Measurements from ENCODE around the gene BFAR.

Gene BFAR

GRCh38 chr16:14632693-14633569 is at the start of gene BFAR:
Gene BFAR (plus strand): TSS chr16:14632951. CDS start chr16:14644347, 11,396 bp downstream.
- peak within 1 kb of the TSS; percentile 93 for H3K4me2 ChIP-seq (ENCODE audit: low read length)
- H3K27ac ChIP-seq (ENCODE audit: low read depth, low read length): peak within 1 kb of the TSS; percentile 79
- H3K4me3 ChIP-seq (ENCODE audit: low read length): peak within 1 kb of the TSS; percentile 99
- H3K36me3 ChIP-seq (ENCODE audit: control insufficient read depth, low read length): peaks cover 60% of the 10 kb centered on the region
- no peaks in the 10 kb centered on the region for H3K27me3 ChIP-seq (ENCODE audit: control insufficient read depth, low read length)
- H3K4me1 ChIP-seq (ENCODE audit: control insufficient read depth, low read length): peaks cover 48% of the 10 kb centered on the region
- H3F3A ChIP-seq (ENCODE audit: control insufficient read depth, insufficient read depth): peaks cover 6% of the 10 kb centered on the region; the same call in 1 of the 2 replicates
- peaks cover 87% of the 10 kb centered on the region for H3K79me2 ChIP-seq (ENCODE audit: control insufficient read depth, low read length)
- no peaks in the 10 kb centered on the region for H3K9me2 ChIP-seq (replicated peaks; ENCODE audit: control insufficient read depth, low read length)
- TF ChIP-seq EZH2phosphoT487 (IDR thresholded peaks at IDR 0.05; ENCODE audit: borderline replicate concordance, low read length) (no peak), CTCF (IDR thresholded peaks at IDR 0.05; ENCODE audit: low read depth, low read length, poor library complexity, severe bottlenecking) (no peak)
- H4K20me1 ChIP-seq (ENCODE audit: control insufficient read depth, insufficient read depth, low read depth, low read length): peaks cover 29% of the 10 kb centered on the region
- no peaks in the 10 kb centered on the region for H3K9me3 ChIP-seq (ENCODE audit: control insufficient read depth, insufficient read depth, low read length)

GRCh38 chr16:14585287-14585686 is 47.5 kb upstream of the BFAR start:
- H3K4me3 ChIP-seq (ENCODE audit: low read length): no peak overlapping the region
- H3K4me2 ChIP-seq (ENCODE audit: low read length): no peak overlapping the region
- H3K79me2 ChIP-seq (ENCODE audit: control insufficient read depth, low read length): peaks cover 37% of the 10 kb centered on the region
- H4K20me1 ChIP-seq (ENCODE audit: control insufficient read depth, insufficient read depth, low read depth, low read length): 0 out of 2 replicates have a peak, but pooled peaks cover 3% of the 10 kb centered on the region
- 0 out of 2 replicates have a peak, but pooled peaks cover 2% of the 10 kb centered on the region for H3F3A ChIP-seq (ENCODE audit: control insufficient read depth, insufficient read depth)
- H3K27ac ChIP-seq (ENCODE audit: low read depth, low read length): no peak overlapping the region
- peaks cover 98% of the 10 kb centered on the region for H3K36me3 ChIP-seq (ENCODE audit: control insufficient read depth, low read length)
- no peaks in the 10 kb centered on the region for H3K9me2 ChIP-seq (replicated peaks; ENCODE audit: control insufficient read depth, low read length)
- no peaks in the 10 kb centered on the region for H3K9me3 ChIP-seq (ENCODE audit: control insufficient read depth, insufficient read depth, low read length)
- no peaks in the 10 kb centered on the region for H3K27me3 ChIP-seq (ENCODE audit: control insufficient read depth, low read length)
- TF ChIP-seq CTCF (IDR thresholded peaks at IDR 0.05; ENCODE audit: low read depth, low read length, poor library complexity, severe bottlenecking): no peak
- no peak for TF ChIP-seq EZH2phosphoT487 (IDR thresholded peaks at IDR 0.05; ENCODE audit: borderline replicate concordance, low read length)
- H3K4me1 ChIP-seq (ENCODE audit: control insufficient read depth, low read length): peaks cover 28% of the 10 kb centered on the region

GRCh38 chr16:14586637-14587305 is 46.0 kb upstream of the BFAR start:
- 0 out of 2 replicates have a peak, but pooled peaks cover 3% of the 10 kb centered on the region for H4K20me1 ChIP-seq (ENCODE audit: control insufficient read depth, insufficient read depth, low read depth, low read length)
- no peaks in the 10 kb centered on the region for H3K9me3 ChIP-seq (ENCODE audit: control insufficient read depth, insufficient read depth, low read length)
- TF ChIP-seq EZH2phosphoT487 (IDR thresholded peaks at IDR 0.05; ENCODE audit: borderline replicate concordance, low read length) (no peak), CTCF (IDR thresholded peaks at IDR 0.05; ENCODE audit: low read depth, low read length, poor library complexity, severe bottlenecking) (no peak)
- H3K4me1 ChIP-seq (ENCODE audit: control insufficient read depth, low read length): peaks cover 28% of the 10 kb centered on the region
- H3K4me3 ChIP-seq (ENCODE audit: low read length): peak overlapping the region; percentile 15; the same call in 1 of the 2 replicates
- H3K79me2 ChIP-seq (ENCODE audit: control insufficient read depth, low read length): peaks cover 42% of the 10 kb centered on the region
- 0 out of 2 replicates have a peak, but pooled peaks cover 2% of the 10 kb centered on the region for H3F3A ChIP-seq (ENCODE audit: control insufficient read depth, insufficient read depth)
- H3K36me3 ChIP-seq (ENCODE audit: control insufficient read depth, low read length): peaks cover 96% of the 10 kb centered on the region
- peak overlapping the region; percentile 41 for H3K27ac ChIP-seq (ENCODE audit: low read depth, low read length)
- no peaks in the 10 kb centered on the region for H3K27me3 ChIP-seq (ENCODE audit: control insufficient read depth, low read length)
- H3K4me2 ChIP-seq (ENCODE audit: low read length): peak overlapping the region; percentile 43
- no peaks in the 10 kb centered on the region for H3K9me2 ChIP-seq (replicated peaks; ENCODE audit: control insufficient read depth, low read length)

All from DOHH2 (cell line).